Vagina (tissue), 2 donors: Measurements from ENCODE around the gene RPA3. TPM values are rescaled to one million over a fixed set of nuclear protein-coding genes. Genes with fewer than 3 reads are reported as not detected.

Source experiments
- DNase-seq, 2 donors: peaks; one replicate each; pipeline ENCODE4 v3.0.0-alpha.2; 2017; ENCODE audit errors: extremely low spot score in 2 of 2
- H3K27ac ChIP-seq: fragments of 200-600 bp; sonication (generic); one replicate; pipeline ENCODE4 v1.5.1; 2019
- H3K27me3 ChIP-seq: fragments of 200-600 bp; sonication (generic); one replicate; pipeline ENCODE4 v1.5.1; 2019
- H3K36me3 ChIP-seq, 2 donors: fragments of 200-600 bp; sonication (generic); one replicate each; pipeline ENCODE4 v1.5.1; 2017 to 2019
- H3K4me1 ChIP-seq: fragments of 200-600 bp; sonication (generic); one replicate; pipeline ENCODE4 v1.5.1; 2019
- H3K4me3 ChIP-seq, 2 donors: fragments of 200-600 bp; sonication (generic); 1 replicate in 1 of 2; 2 replicates in 1 of 2; pipeline ENCODE4 v1.5.1; 2016 to 2019
- H3K9me3 ChIP-seq: fragments of 200-600 bp; sonication (generic); one replicate; pipeline ENCODE4 v1.5.1; 2019
- CTCF ChIP-seq, 3 experiments: fragments of 450-650 bp in 2 of 3; fragments of 200-600 bp in 1 of 3; sonication (generic) in 1 of 3; IDR thresholded peaks; one replicate each; pipeline ENCODE4 v1.5.1; 2017 to 2019; ENCODE audit warnings: antibody characterized with exemption in 3 of 3, mild to moderate bottlenecking in 2 of 3, moderate library complexity in 2 of 3
- POLR2A ChIP-seq, 2 donors: fragments of 450-650 bp; IDR thresholded peaks; one replicate each; pipeline ENCODE4 v1.6.1; 2017; ENCODE audit warnings: antibody characterized with exemption in 2 of 2, mild to moderate bottlenecking in 2 of 2, moderate library complexity in 2 of 2
- POLR2AphosphoS5 ChIP-seq, 2 donors: sonication (generic); formaldehyde crosslinking; IDR thresholded peaks; one replicate each; pipeline ENCODE4 v1.9.0; 2017; ENCODE audit warnings: antibody characterized with exemption in 2 of 2, mild to moderate bottlenecking in 2 of 2, low read depth in 1 of 2; ENCODE audit not compliant: insufficient read depth in 1 of 2
- intact Hi-C: fragments of 100-400 bp; cut with DNase I; formaldehyde crosslinking; loops from one replicate; pipeline ENCODE4 v1.15.1; 2023
- total RNA-seq: library from RNA; depleted of rRNA; stranded (reverse); fragments of >200 nt; gene quantifications from one replicate; pipeline ENCODE4 v1.2.3, GENCODE V29; 2016

RPA3 gene
- 12.3 TPM for total RNA-seq

- no peaks in the 10 kb centered on the region for H3K9me3 ChIP-seq
- DNase-seq = no peak
- H3K4me3 ChIP-seq = no peak within 1 kb of the TSS
Observed at GRCh38 chr7:7718492-7718891, at the start of gene RPA3. Gene RPA3 (minus strand): TSS chr7:7718607. CDS start chr7:7640418, 78,189 bp downstream.

GRCh38 chr7:7766671-7767070 lies 48.3 kb upstream of the RPA3 start:
- TF ChIP-seq POLR2AphosphoS5 (IDR thresholded peaks at IDR 0.05; ENCODE audit: insufficient read depth in 1 of 2, low read depth in 1 of 2) = no peak
- TF ChIP-seq POLR2A (IDR thresholded peaks at IDR 0.05) = no peak
- no peak for TF ChIP-seq CTCF (IDR thresholded peaks at IDR 0.05)
- no peak for DNase-seq
- intact Hi-C loops = no loop called here
- Histone ChIP-seq H3K27me3 (no peaks in the 10 kb centered on the region), H3K4me1 (peaks cover 9% of the 10 kb centered on the region), H3K27ac (no peak overlapping the region), H3K9me3 (no peaks in the 10 kb centered on the region), H3K36me3 (no peaks in the 10 kb centered on the region), H3K4me3 (no peak overlapping the region)

More at GRCh38 chr7:7718492-7718891, at the start of gene RPA3:
- Histone ChIP-seq H3K36me3 (no peaks in the 10 kb centered on the region), H3K27me3 (no peaks in the 10 kb centered on the region), H3K4me1 (peaks cover 15% of the 10 kb centered on the region), H3K27ac (no peak within 1 kb of the TSS)
- no peak for TF ChIP-seq CTCF (IDR thresholded peaks at IDR 0.05)
- TF ChIP-seq POLR2AphosphoS5 (IDR thresholded peaks at IDR 0.05; ENCODE audit: insufficient read depth in 1 of 2, low read depth in 1 of 2) = no peak
- no peak for TF ChIP-seq POLR2A (IDR thresholded peaks at IDR 0.05)
- intact Hi-C loops = no loop called here

GRCh38 chr7:7765422-7765821 lies 47.0 kb upstream of the RPA3 start:
- no peak for DNase-seq
- no peaks in the 10 kb centered on the region for H3K36me3 ChIP-seq
- no peaks in the 10 kb centered on the region for H3K9me3 ChIP-seq
- no peaks in the 10 kb centered on the region for H3K27me3 ChIP-seq
- no peak overlapping the region for H3K4me3 ChIP-seq
- intact Hi-C loops = no loop called here
- no peak overlapping the region for H3K27ac ChIP-seq
- TF ChIP-seq POLR2AphosphoS5 (IDR thresholded peaks at IDR 0.05; ENCODE audit: insufficient read depth in 1 of 2, low read depth in 1 of 2) (no peak), CTCF (IDR thresholded peaks at IDR 0.05) (no peak), POLR2A (IDR thresholded peaks at IDR 0.05) (no peak)
- H3K4me1 ChIP-seq = peaks cover 12% of the 10 kb centered on the region

- intact Hi-C loops = no loop called here
- TF ChIP-seq CTCF (IDR thresholded peaks at IDR 0.05) = no peak
- no peak for TF ChIP-seq POLR2A (IDR thresholded peaks at IDR 0.05)
- no peak for TF ChIP-seq POLR2AphosphoS5 (IDR thresholded peaks at IDR 0.05; ENCODE audit: insufficient read depth in 1 of 2, low read depth in 1 of 2)
- Histone ChIP-seq H3K4me1 (peaks cover 12% of the 10 kb centered on the region), H3K4me3 (no peak overlapping the region), H3K27me3 (no peaks in the 10 kb centered on the region), H3K36me3 (no peaks in the 10 kb centered on the region), H3K27ac (peak overlapping the region; percentile 9), H3K9me3 (no peaks in the 10 kb centered on the region)
- DNase-seq = no peak
Observed at GRCh38 chr7:7764520-7765396, 46.4 kb upstream of the RPA3 start.
